Measurements from ENCODE around the gene IARS2. TPM values are rescaled to one million over a fixed set of nuclear protein-coding genes. Genes with fewer than 3 reads are reported as not detected.
A peak's percentile ranks its signal among the peaks of the same experiment; 100 is the strongest.
"Not testable (repeated sequence)": the region's sequence is repeated elsewhere in the genome, so short reads cannot be mapped to it uniquely, and the experiment has no call there.

Gene IARS2
- total RNA-seq, 1 experiment from 2014 or later = 106 TPM

GRCh38 chr1:220093361-220094015, 444 bp upstream of the IARS2 start:
- no peaks in the 10 kb centered on the region for H3K9me3 ChIP-seq (ENCODE audit: control insufficient read depth in 1 of 2, insufficient read depth in 1 of 2, low read depth in 1 of 2, low read length in 2 of 2)
- H3K79me2 ChIP-seq (ENCODE audit: insufficient read depth, low read length) = peaks cover 27% of the 10 kb centered on the region
- CTCF ChIA-PET = interaction anchor here (1.2 to 1.3 kb wide), 2 partner anchors 12 to 20 kb away, joined by 3 to 5 read pairs; no protein-coding TSS in a partner anchor
- H2AFZ ChIP-seq (ENCODE audit: low read depth, low read length, poor library complexity, severe bottlenecking) = peak overlapping the region; percentile 78
- DNase-seq (ENCODE audit: low read depth, low spot score) = no peak
- H3K4me1 ChIP-seq (ENCODE audit: control insufficient read depth in 1 of 2, insufficient read depth in 2 of 2, low read length in 2 of 2) = peaks cover 9 to 19% of the 10 kb centered on the region in 2 experiments; a peak in 3 of 4 replicates
- no peak overlapping the region for H3K9ac ChIP-seq (ENCODE audit: low read length)
- H4K20me1 ChIP-seq (ENCODE audit: insufficient read depth) = no peaks in the 10 kb centered on the region
- H3K9me2 ChIP-seq (ENCODE audit: insufficient read depth) = no peaks in the 10 kb centered on the region
- H3K36me3 ChIP-seq (ENCODE audit: control insufficient read depth in 1 of 2, insufficient read depth in 2 of 2, low read length in 2 of 2) = peaks cover 8 to 9% of the 10 kb centered on the region in 2 experiments; a peak in 3 of 4 replicates
- RAD21 ChIA-PET (ENCODE audit: low non-redundant PET in 1 of 2, low total read pairs in 2 of 2, uncharacterized antibody in 2 of 2, unreplicated experiment in 2 of 2) = interaction anchor here in 1 of 2 experiments (0.6 kb wide), 1 partner anchor 134 kb away, joined by 3 read pairs; no protein-coding TSS in a partner anchor
- H3K4me2 ChIP-seq (ENCODE audit: low read length) = peak overlapping the region; percentile 24
- H3K4me3 ChIP-seq (replicated peaks in 1 of 2; ENCODE audit: low read depth in 1 of 2, low read length in 2 of 2) = peak overlapping the region in 1 of 2 experiments; percentile 71; a peak in 1 of 4 replicates
- BruUV-seq (replicated peaks) = no TSS peak
- ATAC-seq = no peak; the same call in 1 of the 2 replicates
- TF ChIP-seq EZH2 (IDR thresholded peaks at IDR 0.05) = no peak
- 0 out of 2 replicates have a peak, but pooled peaks have one; percentile 16 for TF ChIP-seq SIN3A (IDR thresholded peaks at IDR 0.05; ENCODE audit: low read depth)
- TF ChIP-seq JUND (IDR thresholded peaks at IDR 0.05) = 0 out of 2 replicates have a peak, but pooled peaks have one; percentile 9
- POLR2A ChIA-PET = interaction anchor here (1.2 kb wide), 1 partner anchor 11 kb away, joined by 3 read pairs; no protein-coding TSS in a partner anchor
- H3K27me3 ChIP-seq (ENCODE audit: insufficient read depth, low read length) = no peaks in the 10 kb centered on the region
- H3K27ac ChIP-seq (ENCODE audit: low read depth, low read length) = no peak overlapping the region; the same call in 1 of the 2 replicates
- intact Hi-C loops (cut with micrococcal nuclease) = loop anchor here (2.0 kb wide), 1 partner anchor 47 kb away; the partner anchor contains the start of gene EPRS1

- intact Hi-C loops (cut with micrococcal nuclease) = no loop called here
- peaks cover 26 to 57% of the 10 kb centered on the region in 2 experiments for H3K36me3 ChIP-seq (ENCODE audit: control insufficient read depth in 1 of 2, insufficient read depth in 2 of 2, low read length in 2 of 2)
Measured at GRCh38 chr1:220099826-220100225, 5.9 kb downstream of the IARS2 start.

GRCh38 chr1:220110473-220110872, 16.5 kb downstream of the IARS2 start:
- H3K9me2 ChIP-seq (ENCODE audit: insufficient read depth); H2AFZ ChIP-seq (ENCODE audit: low read depth, low read length, poor library complexity, severe bottlenecking); DNase-seq (ENCODE audit: low read depth, low spot score); H3K4me2 ChIP-seq (ENCODE audit: low read length); CTCF ChIA-PET; H3K9ac ChIP-seq (ENCODE audit: low read length); H4K20me1 ChIP-seq (ENCODE audit: insufficient read depth); H3K4me1 ChIP-seq (ENCODE audit: control insufficient read depth in 1 of 2, insufficient read depth in 2 of 2, low read length in 2 of 2); H3K27ac ChIP-seq (ENCODE audit: low read depth, low read length); intact Hi-C loops (cut with micrococcal nuclease); ATAC-seq; H3K27me3 ChIP-seq (ENCODE audit: insufficient read depth, low read length); H3K79me2 ChIP-seq (ENCODE audit: insufficient read depth, low read length); RAD21 ChIA-PET (ENCODE audit: low non-redundant PET in 1 of 2, low total read pairs in 2 of 2, uncharacterized antibody in 2 of 2, unreplicated experiment in 2 of 2); H3K4me3 ChIP-seq (replicated peaks in 1 of 2; ENCODE audit: low read depth in 1 of 2, low read length in 2 of 2); POLR2A ChIA-PET; BruUV-seq (replicated peaks); H3K9me3 ChIP-seq (ENCODE audit: control insufficient read depth in 1 of 2, insufficient read depth in 1 of 2, low read depth in 1 of 2, low read length in 2 of 2): not testable (repeated sequence)
- H3K36me3 ChIP-seq (ENCODE audit: control insufficient read depth in 1 of 2, insufficient read depth in 2 of 2, low read length in 2 of 2) = peaks cover 47 to 51% of the 10 kb centered on the region in 2 experiments

More at GRCh38 chr1:220099826-220100225, 5.9 kb downstream of the IARS2 start:
- H3K9ac ChIP-seq (ENCODE audit: low read length) = no peak overlapping the region
- no peaks in the 10 kb centered on the region for H3K9me3 ChIP-seq (ENCODE audit: control insufficient read depth in 1 of 2, insufficient read depth in 1 of 2, low read depth in 1 of 2, low read length in 2 of 2)
- no peak overlapping the region for H2AFZ ChIP-seq (ENCODE audit: low read depth, low read length, poor library complexity, severe bottlenecking)
- ATAC-seq = no peak
- H3K27ac ChIP-seq (ENCODE audit: low read depth, low read length) = no peak overlapping the region
- TF ChIP-seq TCF7L2 (IDR thresholded peaks at IDR 0.05; ENCODE audit: borderline replicate concordance, extremely low read depth, insufficient read depth, insufficient read length) (no peak), JUND (IDR thresholded peaks at IDR 0.05) (no peak), ZNF274 (IDR thresholded peaks at IDR 0.05; ENCODE audit: low read depth, low read length) (no peak)
- TF ChIP-seq, protein P1, sequence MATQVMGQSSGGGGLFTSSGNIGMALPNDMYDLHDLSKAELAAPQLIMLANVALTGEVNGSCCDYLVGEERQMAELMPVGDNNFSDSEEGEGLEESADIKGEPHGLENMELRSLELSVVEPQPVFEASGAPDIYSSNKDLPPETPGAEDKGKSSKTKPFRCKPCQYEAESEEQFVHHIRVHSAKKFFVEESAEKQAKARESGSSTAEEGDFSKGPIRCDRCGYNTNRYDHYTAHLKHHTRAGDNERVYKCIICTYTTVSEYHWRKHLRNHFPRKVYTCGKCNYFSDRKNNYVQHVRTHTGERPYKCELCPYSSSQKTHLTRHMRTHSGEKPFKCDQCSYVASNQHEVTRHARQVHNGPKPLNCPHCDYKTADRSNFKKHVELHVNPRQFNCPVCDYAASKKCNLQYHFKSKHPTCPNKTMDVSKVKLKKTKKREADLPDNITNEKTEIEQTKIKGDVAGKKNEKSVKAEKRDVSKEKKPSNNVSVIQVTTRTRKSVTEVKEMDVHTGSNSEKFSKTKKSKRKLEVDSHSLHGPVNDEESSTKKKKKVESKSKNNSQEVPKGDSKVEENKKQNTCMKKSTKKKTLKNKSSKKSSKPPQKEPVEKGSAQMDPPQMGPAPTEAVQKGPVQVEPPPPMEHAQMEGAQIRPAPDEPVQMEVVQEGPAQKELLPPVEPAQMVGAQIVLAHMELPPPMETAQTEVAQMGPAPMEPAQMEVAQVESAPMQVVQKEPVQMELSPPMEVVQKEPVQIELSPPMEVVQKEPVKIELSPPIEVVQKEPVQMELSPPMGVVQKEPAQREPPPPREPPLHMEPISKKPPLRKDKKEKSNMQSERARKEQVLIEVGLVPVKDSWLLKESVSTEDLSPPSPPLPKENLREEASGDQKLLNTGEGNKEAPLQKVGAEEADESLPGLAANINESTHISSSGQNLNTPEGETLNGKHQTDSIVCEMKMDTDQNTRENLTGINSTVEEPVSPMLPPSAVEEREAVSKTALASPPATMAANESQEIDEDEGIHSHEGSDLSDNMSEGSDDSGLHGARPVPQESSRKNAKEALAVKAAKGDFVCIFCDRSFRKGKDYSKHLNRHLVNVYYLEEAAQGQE (IDR thresholded peaks at IDR 0.05; ENCODE audit: low read depth) = no peak
- H3K4me1 ChIP-seq (ENCODE audit: control insufficient read depth in 1 of 2, insufficient read depth in 2 of 2, low read length in 2 of 2) = peaks cover 6 to 8% of the 10 kb centered on the region in 2 experiments; a peak in 3 of 4 replicates
- CTCF ChIA-PET = interaction anchor here (0.8 to 1.0 kb wide), 2 partner anchors 10 to 13 kb away, joined by 3 to 4 read pairs; partner anchors contain the start of gene BPNT1
- H3K4me2 ChIP-seq (ENCODE audit: low read length) = no peak overlapping the region
- H3K9me2 ChIP-seq (ENCODE audit: insufficient read depth) = no peaks in the 10 kb centered on the region
- H4K20me1 ChIP-seq (ENCODE audit: insufficient read depth) = no peaks in the 10 kb centered on the region
- no peak overlapping the region for H3K4me3 ChIP-seq (replicated peaks in 1 of 2; ENCODE audit: low read depth in 1 of 2, low read length in 2 of 2)
- H3K27me3 ChIP-seq (ENCODE audit: insufficient read depth, low read length) = no peaks in the 10 kb centered on the region
- peaks cover 29% of the 10 kb centered on the region for H3K79me2 ChIP-seq (ENCODE audit: insufficient read depth, low read length)
- POLR2A ChIA-PET = no interaction called here
- DNase-seq (ENCODE audit: low read depth, low spot score) = no peak
- no TSS peak for BruUV-seq (replicated peaks)
- RAD21 ChIA-PET (ENCODE audit: low non-redundant PET in 1 of 2, low total read pairs in 2 of 2, uncharacterized antibody in 2 of 2, unreplicated experiment in 2 of 2) = no interaction called here
